ENCODE measurements around the gene SPOCK1. TPM values are rescaled to one million over a fixed set of nuclear protein-coding genes. Genes with fewer than 3 reads are reported as not detected.

Gene SPOCK1
- total RNA-seq, 1 experiment from 2014 or later, result 58.9 TPM

DNA sequence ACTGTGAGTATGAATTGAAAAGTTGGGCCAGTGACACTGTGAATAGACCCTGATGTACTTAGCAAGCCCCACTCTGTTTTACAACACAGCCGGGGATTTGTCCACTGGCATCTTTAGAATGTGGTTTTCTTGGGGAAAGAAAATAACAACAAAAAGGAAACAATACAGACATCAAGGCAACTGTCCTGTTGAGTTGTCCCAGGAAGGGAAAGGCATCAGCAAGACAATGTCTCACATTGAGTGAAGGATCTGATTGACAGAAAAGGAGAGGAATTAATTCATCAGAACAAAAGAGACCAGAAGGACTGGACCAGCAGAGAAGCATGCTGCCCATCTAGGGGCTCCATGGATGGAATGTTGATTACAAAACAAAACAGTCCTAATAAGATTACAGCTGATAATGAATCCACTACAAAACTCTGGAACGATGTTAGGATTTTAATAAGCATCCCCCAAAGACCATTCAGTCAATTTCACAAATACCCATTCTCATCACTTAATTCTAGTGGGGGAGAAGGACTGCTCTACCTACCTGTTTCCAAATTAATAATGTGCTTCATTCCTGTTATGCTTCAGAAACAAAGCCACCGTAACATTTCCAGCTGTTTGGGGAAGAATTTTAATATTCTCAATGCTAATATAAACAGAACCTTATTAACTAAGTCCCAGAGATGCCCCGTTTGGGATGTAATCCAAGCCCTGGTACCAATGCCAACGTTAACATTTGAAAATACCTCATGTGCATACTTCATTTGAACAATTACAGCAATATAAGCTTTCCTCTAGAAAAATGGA lies 298.0 kb downstream of the SPOCK1 start:
- no peak for DNase-seq (ENCODE audit: low read depth)

DNA sequence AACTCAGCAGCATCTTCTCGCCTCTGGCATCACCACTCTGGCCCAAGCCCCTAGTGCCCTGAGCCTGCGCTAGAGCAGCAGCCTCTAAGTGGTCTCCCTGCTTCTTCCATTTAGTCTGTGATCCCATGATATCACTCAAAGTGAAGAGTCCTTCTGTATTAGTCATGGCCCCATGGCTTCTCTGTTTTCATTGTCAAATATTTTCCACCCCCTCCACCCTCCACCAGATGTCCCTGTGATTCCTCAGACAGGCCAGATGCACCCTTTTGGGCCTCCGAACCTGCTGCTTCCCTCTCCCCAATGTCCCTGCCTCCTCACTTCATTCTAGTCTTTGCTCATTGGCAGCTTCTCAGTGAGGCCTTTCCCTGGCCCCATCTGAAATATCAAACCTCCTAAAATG lies 299.2 kb downstream of the SPOCK1 start:
- DNase-seq (ENCODE audit: low read depth), result peak; percentile 73

DNA sequence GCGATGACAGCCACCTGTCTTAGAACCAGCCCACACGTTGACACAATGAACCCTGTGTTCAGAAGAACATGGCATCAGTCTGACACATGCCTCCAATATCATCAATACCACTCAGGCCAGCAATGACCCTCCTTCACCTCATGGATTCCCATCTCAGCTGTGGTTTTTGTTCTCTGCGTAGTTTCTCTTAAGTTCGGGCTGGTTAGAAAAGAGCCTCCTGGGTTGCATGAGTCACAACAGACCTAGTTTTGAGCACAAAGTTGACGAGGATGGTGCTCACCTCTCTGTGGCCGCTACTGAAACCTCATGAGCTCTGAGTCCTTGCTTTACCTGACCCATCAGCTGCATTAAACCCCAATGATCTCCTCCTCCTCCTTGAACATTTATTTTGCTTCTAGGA lies 299.9 kb downstream of the SPOCK1 start:
- peak; percentile 43 for DNase-seq (ENCODE audit: low read depth)

DNA sequence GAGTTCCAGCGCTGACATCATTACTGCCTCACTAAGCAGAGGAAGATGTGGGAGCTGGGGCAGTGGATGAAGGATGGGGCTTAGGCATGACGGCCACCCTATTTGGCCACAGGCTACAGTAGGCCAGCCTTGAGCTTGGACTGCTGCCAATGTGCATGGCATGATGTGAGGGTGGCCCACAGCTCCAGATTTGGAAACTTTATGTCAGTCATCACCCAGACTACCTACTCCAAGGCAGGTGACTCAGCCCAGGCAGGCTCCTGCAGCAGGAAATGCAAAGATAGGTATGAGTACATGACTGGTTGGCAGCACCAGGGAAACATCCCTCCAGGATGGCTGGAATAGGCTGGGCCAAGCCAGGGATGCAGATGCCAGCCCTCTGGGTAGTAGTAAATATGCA lies 303.6 kb downstream of the SPOCK1 start:
- DNase-seq (ENCODE audit: low read depth), result peak; percentile 52

DNA sequence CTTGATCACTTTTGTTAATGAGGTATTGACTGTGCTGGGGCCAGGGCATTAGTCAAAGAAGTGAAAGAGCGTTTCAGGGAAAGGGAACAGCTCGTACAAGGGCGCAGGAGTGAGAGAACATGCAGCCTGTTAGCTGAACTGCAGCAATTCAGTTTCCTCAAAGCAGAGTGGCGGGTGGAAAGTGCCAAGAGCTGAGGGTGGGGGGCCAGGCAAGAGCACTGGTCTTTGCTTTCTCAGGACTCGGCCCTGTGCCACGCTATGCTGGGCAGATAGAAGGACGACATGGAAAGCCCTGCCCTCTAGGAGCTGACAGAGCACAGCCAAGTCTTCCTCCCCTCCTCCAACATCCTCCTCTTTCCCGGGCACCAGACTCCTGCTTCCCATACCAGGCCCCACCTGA lies 304.8 kb downstream of the SPOCK1 start:
- no peak for DNase-seq (ENCODE audit: low read depth)

DNA sequence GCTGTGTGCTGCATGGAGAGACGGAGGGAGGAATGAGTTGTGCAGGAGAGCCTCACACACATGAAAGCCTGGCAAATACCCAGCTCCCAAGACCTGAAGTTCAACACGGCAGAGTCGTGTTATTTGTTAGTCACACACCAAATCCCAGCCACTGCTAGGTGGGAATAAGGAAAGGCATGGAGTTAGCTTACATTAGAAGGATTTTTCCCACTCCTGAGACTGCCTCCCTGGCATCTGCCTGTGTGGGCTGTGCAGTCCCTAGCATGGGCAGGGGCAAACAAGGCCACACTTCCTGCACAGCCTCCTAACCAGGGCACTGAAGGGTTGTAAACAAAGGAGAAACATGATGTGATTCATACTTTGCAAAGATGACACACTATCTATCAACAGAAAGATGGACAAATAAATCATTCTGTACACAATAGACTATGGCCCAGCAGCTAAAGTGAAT lies 306.8 kb downstream of the SPOCK1 start:
- DNase-seq (ENCODE audit: low read depth), result peak; percentile 53

DNA sequence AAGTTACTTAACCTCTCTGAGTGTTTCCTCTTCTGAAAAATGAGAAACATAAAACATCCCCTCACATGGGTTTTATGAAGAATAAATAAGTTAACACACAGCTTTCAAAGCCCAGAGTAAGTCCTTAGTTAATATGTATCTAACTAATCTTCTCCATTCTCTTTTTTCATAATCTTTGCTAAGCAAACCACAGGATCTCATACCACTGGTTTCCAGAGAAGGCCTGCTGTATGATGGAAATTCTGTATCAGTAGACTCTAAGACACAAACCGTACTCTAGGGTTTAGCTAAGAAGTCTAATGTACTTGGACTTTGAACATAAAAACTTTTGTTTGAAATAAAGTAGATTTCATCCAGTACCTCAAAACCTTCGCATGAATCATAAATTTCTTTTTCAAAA lies 307.9 kb downstream of the SPOCK1 start:
- DNase-seq (ENCODE audit: low read depth), result no peak

DNA sequence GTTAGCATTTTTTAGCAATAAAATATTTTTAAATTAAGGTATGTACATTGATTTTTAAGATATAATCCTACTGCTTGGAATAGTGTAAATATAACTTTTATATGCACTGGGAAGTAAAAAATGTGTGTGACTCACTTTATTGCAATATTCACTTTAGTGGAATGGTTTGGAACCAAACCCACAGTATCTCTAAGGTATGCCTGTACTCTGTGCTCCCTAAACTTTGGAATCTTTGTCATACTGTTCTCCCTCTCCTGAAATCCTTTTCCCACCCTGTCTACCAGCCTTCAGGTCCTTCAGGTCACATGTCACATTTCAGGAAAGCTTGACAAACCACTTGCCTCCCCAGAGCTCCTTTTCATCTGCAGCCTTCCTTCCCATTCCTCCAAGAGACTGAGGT lies 308.7 kb downstream of the SPOCK1 start:
- peak; percentile 8 for DNase-seq (ENCODE audit: low read depth)

DNA sequence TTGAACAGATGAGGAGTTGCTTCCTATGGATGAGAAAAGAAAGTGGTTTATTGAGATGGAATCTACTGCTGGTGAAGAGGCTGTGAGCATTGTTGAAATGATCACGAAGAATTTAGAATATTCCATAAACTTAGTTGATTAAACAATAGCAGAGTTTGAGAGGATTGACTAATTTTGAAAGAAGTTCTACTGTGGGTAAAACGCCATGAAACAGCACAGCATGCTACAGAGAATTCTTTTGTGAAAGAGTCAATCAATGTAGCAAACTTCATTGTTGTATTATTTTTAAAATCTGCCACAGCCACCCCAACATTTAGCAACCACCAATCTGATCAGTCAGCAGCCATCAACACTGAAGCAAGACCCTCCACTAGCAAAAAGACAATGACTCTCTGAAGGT lies 309.1 kb downstream of the SPOCK1 start:
- DNase-seq (ENCODE audit: low read depth), result no peak

DNA sequence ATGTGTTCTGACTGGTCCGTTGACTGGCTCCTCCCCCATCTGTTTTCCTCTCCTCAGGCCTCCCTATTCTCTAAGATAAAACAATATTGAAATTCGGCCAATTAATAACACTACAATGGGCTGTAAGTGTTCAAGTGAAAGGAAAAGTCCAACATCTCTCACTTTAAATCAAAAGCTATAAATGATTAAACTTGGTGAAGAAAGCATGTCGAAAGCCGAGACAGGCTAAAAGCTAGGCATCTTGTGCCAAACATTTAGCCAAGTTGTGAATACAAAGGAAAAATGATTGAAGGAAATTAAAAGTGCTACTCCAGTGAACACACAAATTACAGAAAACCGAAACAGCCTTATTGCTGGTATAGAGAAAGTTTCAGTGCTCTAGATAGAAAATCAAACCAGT lies 310.6 kb downstream of the SPOCK1 start:
- DNase-seq (ENCODE audit: low read depth), result no peak

DNA sequence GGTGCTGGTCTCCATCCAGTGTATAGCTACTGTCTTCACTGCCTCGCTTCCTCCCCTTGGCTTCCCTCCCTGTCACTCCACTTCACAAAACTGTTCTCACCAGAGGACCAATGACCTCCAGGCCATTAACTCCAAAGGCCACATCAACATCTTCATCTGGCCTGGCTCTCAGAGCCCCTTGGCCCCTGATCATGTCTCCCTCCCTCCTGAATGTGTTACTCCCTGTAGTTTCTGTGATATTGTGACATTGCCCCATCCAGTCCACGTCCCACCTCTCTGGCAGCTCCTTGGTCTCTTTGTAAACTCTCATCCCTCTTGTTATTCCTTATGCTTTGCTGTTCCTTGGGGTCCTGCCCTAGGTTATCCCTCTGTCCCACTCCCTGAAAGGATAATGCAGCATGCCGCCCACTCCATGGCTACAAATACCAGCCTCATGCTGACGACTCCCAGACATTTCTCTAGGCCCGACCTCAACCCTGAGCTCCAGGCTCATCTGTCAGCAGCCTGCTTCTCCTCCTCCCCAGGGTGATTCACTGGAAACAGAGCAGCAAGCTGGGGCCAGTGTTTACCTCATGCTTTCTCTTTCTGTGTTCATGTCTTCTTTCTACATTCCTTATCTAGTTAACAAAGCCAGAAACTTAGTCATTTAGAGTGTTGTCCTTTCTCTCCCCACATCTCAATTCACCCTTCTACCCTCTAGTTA lies 312.2 kb downstream of the SPOCK1 start:
- no peak for DNase-seq (ENCODE audit: low read depth)

DNA sequence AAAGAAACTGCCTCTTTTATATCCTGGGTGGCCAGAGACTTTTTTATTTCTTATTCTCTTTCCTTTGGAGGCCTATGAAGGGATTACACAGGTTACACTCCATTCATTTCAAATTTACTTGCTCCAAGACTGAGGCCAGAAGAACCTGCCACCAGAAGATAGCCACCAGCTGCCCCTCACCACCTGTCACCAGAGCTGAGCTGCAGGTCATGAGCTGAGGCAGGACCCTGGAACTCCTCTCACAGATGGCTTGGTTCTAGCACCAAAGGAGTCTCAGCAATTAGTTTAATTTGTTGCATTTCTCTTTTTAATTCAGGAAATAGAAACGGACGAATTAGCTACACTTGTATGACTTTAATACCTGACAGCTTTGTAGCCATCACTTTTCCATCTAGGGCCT lies 313.9 kb downstream of the SPOCK1 start:
- DNase-seq (ENCODE audit: low read depth), result no peak

DNA sequence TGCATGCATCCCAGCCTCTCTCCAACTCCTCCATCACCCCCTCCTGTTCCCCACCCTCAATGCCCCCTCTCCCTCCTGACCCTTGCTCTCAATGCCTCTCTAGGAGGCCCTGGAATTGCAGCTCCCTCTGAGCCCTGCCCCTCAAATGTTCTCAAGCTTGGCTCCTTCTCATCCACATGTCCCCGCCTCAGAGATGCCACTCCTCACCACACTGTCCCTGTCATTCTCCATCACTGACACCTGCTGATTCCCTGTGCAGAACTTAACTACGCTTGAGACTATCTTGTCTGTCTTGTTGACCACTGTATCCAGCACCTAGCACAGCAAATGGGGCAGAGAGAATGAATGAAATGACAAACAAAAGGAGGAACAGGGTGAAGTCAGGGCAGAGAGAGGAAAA lies 314.4 kb downstream of the SPOCK1 start:
- DNase-seq (ENCODE audit: low read depth), result no peak

DNA sequence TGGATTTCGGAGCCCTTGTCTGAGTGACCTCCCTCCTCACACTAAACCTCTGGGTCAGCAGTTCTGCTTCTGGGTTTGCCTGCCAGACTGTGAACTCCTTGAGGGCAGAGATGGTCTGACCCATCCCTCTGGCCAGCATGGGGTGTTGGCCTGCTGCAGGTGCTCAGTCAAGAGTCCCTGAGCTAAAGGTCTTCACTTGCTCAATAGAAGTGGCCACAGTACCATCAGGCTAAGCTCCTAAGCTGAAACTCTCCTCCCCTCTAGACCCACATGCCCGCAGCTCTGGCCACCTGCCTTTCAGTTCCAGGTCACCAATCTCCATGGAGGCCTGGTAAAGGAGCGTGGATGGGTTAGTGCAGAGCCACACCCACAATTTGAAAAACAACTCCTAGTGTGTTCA lies 316.6 kb downstream of the SPOCK1 start:
- DNase-seq (ENCODE audit: low read depth), result no peak

DNA sequence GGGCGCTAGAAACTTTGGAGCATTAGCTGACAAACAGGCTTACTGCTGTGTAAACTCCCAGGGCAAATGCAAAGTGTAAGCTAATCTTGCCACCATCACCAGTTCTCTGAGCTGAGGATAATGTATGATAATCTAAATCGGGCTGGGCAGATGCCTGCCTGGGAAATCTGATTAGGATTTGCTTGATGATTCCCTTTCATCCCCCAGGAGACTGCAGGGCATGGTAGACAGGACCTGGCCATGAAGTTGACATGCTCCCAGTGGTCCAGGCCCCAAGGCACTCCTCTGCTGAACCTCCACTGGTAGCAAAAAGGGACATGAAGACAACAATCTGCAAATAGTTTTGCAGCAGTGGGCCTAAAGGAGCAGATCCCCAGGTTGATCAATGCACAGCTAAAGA lies 317.5 kb downstream of the SPOCK1 start:
- DNase-seq (ENCODE audit: low read depth), result no peak

DNA sequence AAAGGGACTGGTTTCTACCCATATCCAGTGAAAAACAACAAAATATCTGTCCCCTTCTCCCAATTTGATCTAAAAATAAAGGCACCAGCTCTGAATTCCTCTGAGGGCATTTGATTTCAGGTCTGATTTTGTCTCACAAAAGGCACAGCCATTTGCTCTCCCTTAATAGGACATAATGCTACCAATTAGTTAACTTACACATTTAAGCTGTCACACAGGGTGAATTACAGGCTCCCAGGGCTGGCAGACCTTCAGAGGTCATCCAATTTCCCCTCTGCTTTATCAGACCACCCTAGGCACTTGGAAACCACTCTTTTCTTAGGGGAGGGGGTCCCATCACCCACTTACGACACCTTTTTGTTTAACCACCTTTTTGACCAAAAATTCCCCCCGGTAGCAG lies 319.9 kb downstream of the SPOCK1 start:
- no peak for DNase-seq (ENCODE audit: low read depth)

DNA sequence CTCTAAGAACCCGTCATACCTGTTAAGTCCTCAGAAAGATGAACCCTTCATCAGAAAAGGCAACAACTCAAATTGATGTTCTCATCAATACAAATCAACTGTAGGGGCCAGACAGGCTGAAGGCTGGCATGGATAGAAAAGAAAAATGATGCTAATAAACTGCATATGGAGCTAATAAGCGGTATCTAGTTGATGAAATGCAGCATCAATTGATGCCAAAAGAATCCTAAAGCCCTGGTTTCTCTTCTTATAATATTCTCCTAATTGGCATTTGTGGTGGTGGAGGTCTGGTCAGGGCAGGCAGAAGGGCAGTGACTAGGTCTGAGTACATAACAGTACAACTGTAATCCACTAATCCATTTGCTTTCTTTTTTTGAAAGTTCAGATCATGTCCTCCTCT lies 322.5 kb downstream of the SPOCK1 start:
- no peak for DNase-seq (ENCODE audit: low read depth)

DNA sequence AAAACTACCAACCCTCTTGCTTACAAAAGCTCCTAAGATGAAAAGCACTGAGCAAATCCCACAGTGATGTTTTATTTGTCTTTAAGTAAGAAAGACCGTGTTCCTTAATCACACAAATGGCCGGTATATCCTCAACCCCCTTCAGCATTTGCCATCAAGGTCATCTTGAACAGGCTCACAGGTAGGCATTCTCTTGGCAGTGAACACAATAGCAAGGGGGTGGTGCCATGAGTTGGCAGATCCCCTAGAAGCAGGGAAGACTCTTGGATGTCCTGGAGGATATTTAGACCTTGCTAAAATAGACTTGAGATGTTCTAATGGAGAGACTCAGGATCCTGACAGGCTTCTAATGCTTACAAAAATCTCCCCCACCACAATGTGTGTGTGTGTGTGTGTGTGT lies 323.0 kb downstream of the SPOCK1 start:
- no peak for DNase-seq (ENCODE audit: low read depth)

DNA sequence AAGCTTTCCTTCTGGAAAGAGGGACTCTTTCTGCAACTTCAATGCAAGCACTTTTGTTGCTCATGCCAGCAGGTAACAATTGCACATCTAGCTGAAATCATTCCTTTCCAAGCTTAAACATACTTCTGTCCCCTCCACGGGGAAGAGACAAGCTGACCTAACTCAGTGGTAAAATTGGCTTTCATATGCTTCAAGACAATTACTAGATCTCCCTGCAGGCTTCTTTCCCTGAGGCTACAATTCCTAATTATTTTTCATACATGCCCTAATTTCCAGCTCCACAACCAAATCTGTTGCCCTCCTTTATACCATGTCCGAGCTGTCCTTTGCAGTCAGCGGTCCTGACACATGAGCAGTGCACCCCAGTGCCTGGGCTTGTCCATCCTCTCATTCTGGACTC lies 324.9 kb downstream of the SPOCK1 start:
- no peak for DNase-seq (ENCODE audit: low read depth)

DNA sequence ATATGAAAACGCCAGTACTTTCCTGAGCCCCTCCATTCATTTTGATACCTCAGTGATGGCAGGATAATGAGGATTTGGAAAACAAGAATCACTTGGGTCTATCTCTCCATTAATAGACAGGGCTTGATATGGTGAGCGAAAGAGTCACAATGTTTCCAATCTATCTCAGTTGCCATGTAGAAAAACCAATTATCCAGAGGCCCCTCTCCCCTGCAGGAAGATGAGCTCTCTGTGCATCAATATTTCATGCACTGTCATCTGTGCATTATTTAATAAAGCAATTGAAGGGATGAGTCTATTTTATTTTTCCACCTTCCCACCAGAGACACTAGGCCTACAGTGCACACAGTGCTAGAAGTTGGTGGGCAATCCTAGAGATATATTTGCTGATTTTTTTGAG lies 326.9 kb downstream of the SPOCK1 start:
- DNase-seq (ENCODE audit: low read depth), result no peak

DNA sequence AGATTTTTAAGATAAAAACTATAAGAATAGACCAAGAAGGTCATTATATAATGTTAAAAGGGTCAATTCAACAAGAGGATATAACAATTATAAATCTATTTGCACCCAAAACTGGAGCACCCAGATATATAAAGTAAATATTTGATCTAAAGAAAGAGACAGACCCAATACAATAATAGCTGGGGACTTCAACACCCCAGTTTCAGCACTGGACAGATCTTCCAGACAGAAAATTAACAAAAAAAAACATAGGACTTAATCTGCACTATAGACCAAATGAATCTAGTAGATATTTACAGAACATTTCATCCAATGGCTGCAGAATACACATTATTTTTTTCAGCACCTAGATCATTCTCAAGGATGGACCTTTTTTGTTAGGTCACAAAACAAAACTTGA lies 331.9 kb downstream of the SPOCK1 start:
- no peak for DNase-seq (ENCODE audit: low read depth)

DNA sequence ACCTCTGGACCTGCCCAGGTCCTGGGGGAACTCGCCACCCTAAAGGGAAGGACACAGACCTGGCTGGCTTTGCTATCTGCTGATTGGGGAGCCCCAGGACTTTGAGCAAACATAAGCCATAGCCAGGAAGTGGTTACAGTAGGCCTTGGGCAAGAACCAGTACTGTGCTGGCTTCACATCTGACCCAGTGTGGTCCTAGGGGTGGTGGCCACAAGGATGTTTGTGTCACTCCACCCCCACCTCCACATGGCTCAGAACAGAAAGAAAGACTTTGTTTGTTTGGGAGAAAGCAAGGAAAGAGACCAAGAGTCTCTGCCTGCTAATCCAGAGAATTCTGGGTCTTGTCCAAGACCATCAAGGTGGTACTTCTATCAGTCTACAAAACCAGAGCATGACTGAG lies 334.2 kb downstream of the SPOCK1 start:
- peak; percentile 49 for DNase-seq (ENCODE audit: low read depth)

DNA sequence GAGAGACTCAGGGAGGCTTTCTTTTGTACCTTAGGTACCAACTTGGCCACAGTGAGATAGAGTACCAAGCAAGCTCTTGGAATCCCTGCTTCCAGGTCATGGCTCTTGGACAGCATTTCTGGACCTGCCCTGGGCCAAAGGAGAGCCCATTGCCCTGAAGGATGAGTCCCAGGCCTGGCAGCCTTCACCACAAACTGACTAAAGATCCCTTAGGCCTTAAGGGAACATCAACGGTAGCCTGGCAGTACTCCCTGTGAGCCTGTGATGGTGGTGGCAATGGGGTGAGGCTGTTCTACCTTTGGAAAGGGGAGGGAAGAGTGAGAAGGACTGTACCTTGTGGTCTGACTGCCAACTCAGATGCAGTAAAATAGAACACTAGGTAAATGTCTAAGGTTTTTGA lies 334.6 kb downstream of the SPOCK1 start:
- DNase-seq (ENCODE audit: low read depth), result no peak

DNA sequence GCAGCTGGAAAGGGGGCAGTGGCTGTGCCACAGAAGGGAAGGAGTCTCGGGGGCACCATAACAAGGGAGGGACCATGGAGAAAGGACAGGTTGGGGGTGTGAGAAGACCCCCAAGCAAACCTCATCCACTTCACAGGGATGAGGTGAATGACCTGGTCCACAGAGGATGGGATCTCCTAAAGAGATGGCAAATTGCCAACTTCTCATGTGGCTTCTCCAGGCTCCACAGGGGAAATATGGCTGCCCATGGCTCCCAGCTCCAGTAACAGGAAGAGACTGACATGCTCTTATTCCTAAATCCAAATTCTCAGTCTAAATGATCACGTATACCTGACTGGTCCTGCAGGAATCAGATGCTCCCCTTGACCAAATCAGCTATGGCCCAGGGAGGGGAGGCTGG lies 340.4 kb downstream of the SPOCK1 start:
- DNase-seq (ENCODE audit: low read depth), result no peak

Measured in RPMI7951 (cell line).